ENCODE data around the gene GPR61. TPM values are rescaled to one million over a fixed set of nuclear protein-coding genes. Genes with fewer than 3 reads are reported as not detected.

Gene GPR61
- total RNA-seq, 2 experiments from 2014 or later = 0.45 to 0.52 TPM

DNA sequence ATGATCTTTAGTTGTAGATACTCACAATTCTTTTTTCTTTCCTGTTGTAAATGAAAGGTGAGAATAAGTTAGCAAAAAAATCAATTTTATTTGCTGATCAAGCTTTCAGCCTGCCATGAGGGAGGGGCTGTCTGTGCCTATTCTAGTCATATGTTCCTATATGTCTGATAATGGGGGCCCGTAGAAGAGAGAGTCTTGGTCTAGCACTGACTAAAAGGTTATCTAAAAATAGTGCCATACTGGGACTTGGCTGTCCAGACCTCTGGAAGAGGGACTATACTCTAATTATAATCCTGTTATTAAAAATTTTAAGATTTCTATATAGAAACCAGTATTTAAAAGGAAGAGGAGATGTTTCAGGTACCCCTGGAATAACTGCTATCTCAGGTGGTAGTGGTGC lies 27.3 kb downstream of the GPR61 start:
- no peak overlapping the region for H3K4me3 Mint-ChIP-seq
- DNase-seq = no peak
- CTCF ChIA-PET = interaction anchor here (1.3 to 2.1 kb wide), 2 partner anchors 8 to 34 kb away, joined by 4 to 8 read pairs; no protein-coding TSS in a partner anchor
- H3K36me3 Mint-ChIP-seq (ENCODE audit: low read depth) = peaks cover 5% of the 10 kb centered on the region
- no peaks in the 10 kb centered on the region for H3K9me3 Mint-ChIP-seq
- POLR2A ChIA-PET = no interaction called here
- no peak overlapping the region for H3K27ac Mint-ChIP-seq
- peaks cover 23% of the 10 kb centered on the region for H3K4me1 Mint-ChIP-seq
- no peaks in the 10 kb centered on the region for H3K27me3 Mint-ChIP-seq

DNA sequence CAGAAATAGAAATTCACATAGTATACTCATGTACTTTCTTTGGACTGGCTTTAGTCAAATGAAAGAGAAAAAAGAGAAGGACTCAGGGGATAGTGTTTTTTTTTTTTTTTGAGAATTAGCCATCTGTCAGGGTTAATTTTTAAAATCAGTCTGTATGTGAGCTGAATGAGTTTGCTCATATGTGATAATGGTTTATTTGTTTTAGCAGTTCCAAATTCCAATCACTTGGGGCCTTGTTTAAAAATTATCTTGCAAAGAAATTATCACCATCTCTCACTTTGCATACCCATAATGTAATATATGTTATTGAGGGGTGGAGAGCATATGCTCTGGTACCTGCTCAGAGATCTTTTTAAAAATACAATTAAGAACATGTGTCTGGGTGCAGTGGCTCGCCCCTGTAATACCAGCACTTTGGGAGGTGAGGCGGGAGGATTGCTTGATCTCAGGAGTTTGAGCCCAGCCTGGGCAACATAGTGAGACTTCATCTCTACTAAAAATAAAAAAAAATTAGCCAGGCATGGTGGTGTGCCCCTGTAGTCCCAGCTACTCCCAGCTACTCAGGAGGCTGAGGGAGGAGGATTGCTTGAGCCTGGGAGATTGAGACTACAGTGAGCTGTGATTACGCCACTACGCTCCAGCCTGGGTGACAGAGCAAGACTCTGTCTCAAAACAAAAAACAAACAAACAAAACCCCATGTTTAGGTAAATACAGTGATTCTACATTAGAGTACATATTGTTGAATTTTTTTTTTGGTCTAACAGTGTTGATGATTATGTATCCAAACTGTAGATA lies 28.4 kb downstream of the GPR61 start:
- H3K36me3 Mint-ChIP-seq (ENCODE audit: low read depth) = peaks cover 5% of the 10 kb centered on the region
- H3K27ac Mint-ChIP-seq = no peak overlapping the region
- H3K4me1 Mint-ChIP-seq = peaks cover 23% of the 10 kb centered on the region
- no peaks in the 10 kb centered on the region for H3K9me3 Mint-ChIP-seq
- ChIA-PET CTCF (interaction anchor here (1.3 to 2.1 kb wide), 2 partner anchors 10 to 36 kb away, joined by 4 to 8 read pairs; no protein-coding TSS in a partner anchor), POLR2A (no interaction called here)
- no peak overlapping the region for H3K4me3 Mint-ChIP-seq
- no peak for DNase-seq
- no peaks in the 10 kb centered on the region for H3K27me3 Mint-ChIP-seq

DNA sequence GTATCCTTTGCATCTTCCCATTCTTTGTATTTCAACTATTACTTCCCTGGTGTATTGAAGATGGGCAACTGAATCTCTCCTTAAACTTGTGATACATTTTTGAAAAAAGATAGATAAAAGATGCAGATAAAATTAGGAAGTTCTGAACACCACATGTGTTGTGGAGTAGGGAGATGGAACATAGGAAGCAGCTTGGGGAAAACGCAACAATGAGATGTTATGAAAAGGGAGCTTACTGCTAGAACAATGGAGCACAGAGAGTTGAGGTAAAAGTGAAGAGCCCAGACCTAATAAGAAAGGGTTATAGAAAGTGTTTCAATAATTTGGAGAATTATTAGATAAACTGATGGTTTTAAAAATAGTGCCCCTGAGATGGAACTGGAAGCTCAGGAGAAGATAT lies 29.7 kb downstream of the GPR61 start:
- H3K36me3 Mint-ChIP-seq (ENCODE audit: low read depth) = peaks cover 5% of the 10 kb centered on the region
- no peak for DNase-seq
- POLR2A ChIA-PET = no interaction called here
- CTCF ChIA-PET = interaction anchor here (1.1 to 1.9 kb wide), 2 partner anchors 31 to 102 kb away, joined by 3 to 7 read pairs; no protein-coding TSS in a partner anchor
- peaks cover 16% of the 10 kb centered on the region for H3K4me1 Mint-ChIP-seq
- no peak overlapping the region for H3K27ac Mint-ChIP-seq
- no peaks in the 10 kb centered on the region for H3K27me3 Mint-ChIP-seq
- no peak overlapping the region for H3K4me3 Mint-ChIP-seq
- no peaks in the 10 kb centered on the region for H3K9me3 Mint-ChIP-seq

DNA sequence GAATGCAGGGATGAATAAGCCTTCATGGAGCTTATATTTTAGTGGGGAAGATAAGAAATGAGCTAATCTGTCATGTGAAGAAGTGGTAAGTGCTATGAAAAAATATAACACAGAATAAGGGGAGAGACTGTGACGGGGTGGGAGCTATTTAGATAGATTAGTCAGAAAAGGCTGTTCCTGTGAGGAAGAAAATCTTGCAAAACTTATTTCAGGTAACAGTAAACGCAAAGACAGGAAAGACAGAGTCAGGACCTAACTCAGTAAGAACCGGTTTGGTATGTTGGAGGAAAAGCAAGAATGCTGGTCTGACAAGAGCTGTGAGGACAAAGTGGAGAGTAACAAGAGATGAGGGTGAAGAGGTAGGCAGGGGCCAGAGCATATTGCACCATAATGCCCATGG lies 30.7 kb downstream of the GPR61 start:
- H3K27me3 Mint-ChIP-seq = no peaks in the 10 kb centered on the region
- H3K4me3 Mint-ChIP-seq = no peak overlapping the region
- H3K4me1 Mint-ChIP-seq = peaks cover 14% of the 10 kb centered on the region
- no peaks in the 10 kb centered on the region for H3K9me3 Mint-ChIP-seq
- CTCF ChIA-PET = interaction anchor here (0.5 to 1.9 kb wide), 5 partner anchors 9 to 188 kb away, joined by 3 to 7 read pairs (median 4); no protein-coding TSS in a partner anchor
- no peak overlapping the region for H3K27ac Mint-ChIP-seq
- peaks cover 11% of the 10 kb centered on the region for H3K36me3 Mint-ChIP-seq (ENCODE audit: low read depth)
- no peak for DNase-seq
- POLR2A ChIA-PET = no interaction called here

DNA sequence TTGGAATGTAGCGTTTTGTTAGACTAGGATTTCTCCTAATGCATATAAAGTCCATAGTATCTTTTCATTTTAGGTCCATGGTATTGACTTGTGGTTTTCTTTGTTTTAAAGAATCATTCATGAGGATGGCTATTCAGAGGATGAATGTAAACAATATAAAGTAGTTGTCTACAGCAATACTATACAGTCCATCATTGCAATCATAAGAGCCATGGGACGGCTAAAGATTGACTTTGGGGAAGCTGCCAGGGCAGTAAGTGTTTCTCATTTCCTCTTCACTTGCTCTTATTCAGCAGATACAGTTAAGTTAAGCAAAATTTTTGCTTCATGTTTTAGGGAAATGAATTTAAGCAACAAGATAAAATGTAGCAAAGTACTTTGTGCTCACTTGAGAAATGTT lies 34.1 kb downstream of the GPR61 start:
- ChIA-PET POLR2A (no interaction called here), CTCF (interaction anchor here (0.7 kb wide), 1 partner anchor 27 kb away, joined by 3 read pairs; no protein-coding TSS in a partner anchor)
- H3K27ac Mint-ChIP-seq = no peak overlapping the region
- H3K4me1 Mint-ChIP-seq = peaks cover 2% of the 10 kb centered on the region
- no peak for DNase-seq
- no peaks in the 10 kb centered on the region for H3K27me3 Mint-ChIP-seq
- no peak overlapping the region for H3K4me3 Mint-ChIP-seq
- peaks cover 17% of the 10 kb centered on the region for H3K36me3 Mint-ChIP-seq (ENCODE audit: low read depth)
- no peaks in the 10 kb centered on the region for H3K9me3 Mint-ChIP-seq

DNA sequence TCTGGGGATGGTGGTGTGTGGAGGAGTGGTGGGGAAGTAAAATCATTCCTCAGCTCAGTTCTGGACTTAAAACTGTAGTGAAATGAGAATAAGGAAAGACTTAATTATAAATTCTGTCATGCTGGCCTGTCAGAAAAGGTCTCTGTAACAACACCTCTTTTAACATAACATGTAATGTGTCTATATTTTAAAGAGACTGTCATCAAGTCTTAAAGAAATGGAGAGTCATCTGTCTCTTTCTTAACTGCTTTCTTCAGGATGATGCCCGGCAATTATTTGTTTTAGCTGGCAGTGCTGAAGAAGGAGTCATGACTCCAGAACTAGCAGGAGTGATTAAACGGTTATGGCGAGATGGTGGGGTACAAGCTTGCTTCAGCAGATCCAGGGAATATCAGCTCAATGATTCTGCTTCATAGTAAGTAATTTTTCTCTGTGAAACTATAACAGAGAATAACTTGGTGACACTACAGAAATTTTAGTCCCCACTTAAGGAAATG lies 39.3 kb downstream of the GPR61 start:
- CTCF ChIA-PET = interaction anchor here (0.6 to 2.3 kb wide), 2 partner anchors 12 to 450 kb away, joined by 3 to 12 read pairs; no protein-coding TSS in a partner anchor
- H3K9me3 Mint-ChIP-seq = no peaks in the 10 kb centered on the region
- POLR2A ChIA-PET = no interaction called here
- DNase-seq = no peak
- H3K27me3 Mint-ChIP-seq = no peaks in the 10 kb centered on the region
- H3K4me3 Mint-ChIP-seq = no peak overlapping the region
- H3K4me1 Mint-ChIP-seq = no peaks in the 10 kb centered on the region
- peaks cover 48% of the 10 kb centered on the region for H3K36me3 Mint-ChIP-seq (ENCODE audit: low read depth)
- no peak overlapping the region for H3K27ac Mint-ChIP-seq

DNA sequence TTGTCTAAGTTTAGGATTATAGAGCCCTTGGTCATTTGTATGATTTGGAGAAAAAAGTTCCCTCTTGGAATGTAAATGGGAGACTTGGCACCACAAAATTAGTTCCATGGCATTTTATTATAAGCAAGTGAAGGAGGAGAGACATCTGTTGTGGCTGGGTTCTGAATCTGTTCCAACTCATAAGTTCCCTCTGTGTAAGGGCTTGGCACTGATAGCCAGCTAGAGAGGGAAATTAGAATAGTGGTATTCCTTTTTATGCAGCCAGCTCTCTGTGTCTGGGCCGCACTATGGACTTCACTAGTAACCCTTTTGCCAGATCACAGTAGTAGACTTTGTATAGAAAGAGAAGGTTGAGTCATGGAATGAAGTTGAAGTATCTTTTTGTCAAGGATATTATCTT lies 39.8 kb downstream of the GPR61 start:
- no peaks in the 10 kb centered on the region for H3K4me1 Mint-ChIP-seq
- H3K9me3 Mint-ChIP-seq = no peaks in the 10 kb centered on the region
- ChIA-PET POLR2A (no interaction called here), CTCF (interaction anchor here (0.6 to 2.3 kb wide), 2 partner anchors 11 to 449 kb away, joined by 3 to 12 read pairs; no protein-coding TSS in a partner anchor)
- H3K27me3 Mint-ChIP-seq = no peaks in the 10 kb centered on the region
- H3K36me3 Mint-ChIP-seq (ENCODE audit: low read depth) = peaks cover 49% of the 10 kb centered on the region
- DNase-seq = no peak
- no peak overlapping the region for H3K4me3 Mint-ChIP-seq
- H3K27ac Mint-ChIP-seq = no peak overlapping the region

DNA sequence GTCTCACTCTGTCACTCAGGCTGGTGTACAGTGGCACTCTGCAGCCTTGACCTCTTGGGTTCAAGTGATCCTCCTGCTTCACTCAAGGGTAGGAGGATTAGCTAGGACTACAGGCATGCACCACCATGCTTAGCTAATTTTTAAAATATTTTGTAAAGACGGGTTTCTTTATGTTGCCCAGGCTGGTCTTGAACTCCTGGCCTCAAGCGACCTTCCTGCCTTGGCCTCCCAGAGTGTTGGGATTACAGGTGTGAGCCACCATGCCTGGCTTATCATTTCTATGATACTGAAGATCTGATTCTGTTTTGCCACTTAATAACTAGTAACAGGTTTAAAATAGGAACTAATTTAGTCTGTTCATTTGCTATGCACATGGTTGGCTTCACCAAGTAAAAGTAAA lies 42.3 kb downstream of the GPR61 start:
- CTCF ChIA-PET = no interaction called here
- H3K27ac Mint-ChIP-seq = no peak overlapping the region
- no peak for DNase-seq
- no peaks in the 10 kb centered on the region for H3K4me1 Mint-ChIP-seq
- POLR2A ChIA-PET = no interaction called here
- no peaks in the 10 kb centered on the region for H3K27me3 Mint-ChIP-seq
- no peak overlapping the region for H3K4me3 Mint-ChIP-seq
- no peaks in the 10 kb centered on the region for H3K9me3 Mint-ChIP-seq
- H3K36me3 Mint-ChIP-seq (ENCODE audit: low read depth) = peaks cover 56% of the 10 kb centered on the region

DNA sequence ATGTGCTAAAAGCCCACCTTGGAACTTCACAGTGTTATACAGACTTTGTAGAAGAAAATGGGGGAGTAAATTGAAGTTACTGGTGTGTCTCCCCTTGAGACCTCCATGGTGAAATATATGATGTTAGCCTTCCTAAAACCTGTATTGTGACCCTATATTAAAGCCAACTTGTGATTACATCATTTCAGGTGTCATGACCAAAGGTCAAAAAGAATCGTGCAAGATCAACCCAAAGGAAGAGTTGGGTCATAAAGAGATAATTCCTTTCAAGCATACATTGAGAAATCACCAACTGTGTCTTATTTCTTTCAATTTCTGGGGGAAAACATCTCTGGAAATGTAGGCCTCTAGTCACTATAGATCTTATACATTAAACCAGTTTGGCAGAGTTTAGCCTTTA lies 45.1 kb downstream of the GPR61 start:
- Mint-ChIP-seq H3K4me3 (no peak overlapping the region), H3K27ac (no peak overlapping the region), H3K27me3 (no peaks in the 10 kb centered on the region), H3K9me3 (no peaks in the 10 kb centered on the region), H3K36me3 (ENCODE audit: low read depth) (peaks cover 65% of the 10 kb centered on the region), H3K4me1 (no peaks in the 10 kb centered on the region)
- DNase-seq = no peak
- POLR2A ChIA-PET = no interaction called here
- CTCF ChIA-PET = no interaction called here

DNA sequence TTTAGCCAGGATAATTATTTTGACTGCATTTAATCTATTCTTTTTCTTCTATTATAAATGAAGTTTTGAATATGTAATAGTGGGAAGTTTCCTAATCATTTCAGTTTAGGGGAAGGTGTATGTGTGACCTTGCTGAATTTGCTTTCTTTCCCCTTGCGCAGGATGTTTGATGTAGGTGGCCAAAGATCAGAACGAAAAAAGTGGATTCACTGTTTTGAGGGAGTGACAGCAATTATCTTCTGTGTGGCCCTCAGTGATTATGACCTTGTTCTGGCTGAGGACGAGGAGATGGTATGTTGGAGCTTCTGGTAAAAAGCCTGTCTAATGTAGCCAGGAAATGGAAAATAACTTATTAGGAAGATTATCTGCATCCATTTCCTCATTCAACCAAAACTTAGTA lies 46.4 kb downstream of the GPR61 start:
- Mint-ChIP-seq H3K9me3 (no peaks in the 10 kb centered on the region), H3K36me3 (ENCODE audit: low read depth) (peaks cover 60% of the 10 kb centered on the region), H3K4me3 (no peak overlapping the region), H3K4me1 (no peaks in the 10 kb centered on the region), H3K27ac (no peak overlapping the region), H3K27me3 (no peaks in the 10 kb centered on the region)
- ChIA-PET CTCF (no interaction called here), POLR2A (no interaction called here)
- DNase-seq = no peak

DNA sequence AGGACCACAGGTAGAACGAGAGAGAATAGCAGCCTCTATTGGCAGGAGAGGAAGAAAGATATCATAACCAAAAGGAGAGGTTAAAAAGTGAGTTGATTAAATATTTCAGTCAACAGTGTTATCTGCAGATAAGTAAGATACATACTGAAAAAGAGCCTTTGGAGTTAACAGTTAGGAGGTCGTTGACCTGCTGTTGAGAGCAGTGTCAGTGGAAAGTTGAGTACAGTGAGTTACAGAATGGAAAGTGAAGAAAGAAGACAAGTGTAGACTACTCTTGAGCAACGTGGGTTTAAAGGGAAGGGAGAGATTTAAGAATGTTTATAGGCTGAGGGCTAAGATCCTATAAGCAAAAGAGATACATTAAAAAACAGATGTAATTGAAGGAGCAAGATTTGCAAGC lies 49.5 kb downstream of the GPR61 start:
- ChIA-PET CTCF (no interaction called here), POLR2A (no interaction called here)
- Mint-ChIP-seq H3K27me3 (no peaks in the 10 kb centered on the region), H3K4me1 (no peaks in the 10 kb centered on the region), H3K4me3 (no peak overlapping the region), H3K27ac (no peak overlapping the region), H3K36me3 (ENCODE audit: low read depth) (peaks cover 66% of the 10 kb centered on the region), H3K9me3 (no peaks in the 10 kb centered on the region)
- no peak for DNase-seq

DNA sequence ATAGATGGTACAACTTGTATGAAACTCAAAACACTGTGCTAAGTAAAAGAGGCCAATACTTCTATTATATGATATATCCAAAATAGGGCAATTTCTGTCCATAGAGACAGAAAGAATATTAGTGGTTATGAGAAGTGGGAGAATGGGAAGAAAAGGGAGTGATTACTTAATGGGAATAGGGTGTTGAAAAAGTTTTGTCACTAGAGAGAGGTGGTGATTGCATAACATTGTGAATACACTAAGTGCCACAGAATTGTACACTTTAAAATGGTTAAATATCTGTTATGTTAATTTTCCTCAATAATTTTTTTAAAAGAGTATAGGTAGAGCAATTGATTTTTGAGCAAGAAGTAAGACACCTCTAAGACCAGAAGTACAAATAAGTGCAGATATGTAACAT lies 50.0 kb downstream of the GPR61 start:
- no peak for DNase-seq
- CTCF ChIA-PET = interaction anchor here (1.2 to 1.6 kb wide), 3 partner anchors 10 to 57 kb away, joined by 4 to 12 read pairs (median 5); no protein-coding TSS in a partner anchor
- Mint-ChIP-seq H3K9me3 (no peaks in the 10 kb centered on the region), H3K36me3 (ENCODE audit: low read depth) (peaks cover 65% of the 10 kb centered on the region), H3K4me1 (no peaks in the 10 kb centered on the region), H3K27ac (no peak overlapping the region), H3K4me3 (no peak overlapping the region), H3K27me3 (no peaks in the 10 kb centered on the region)
- POLR2A ChIA-PET = no interaction called here

DNA sequence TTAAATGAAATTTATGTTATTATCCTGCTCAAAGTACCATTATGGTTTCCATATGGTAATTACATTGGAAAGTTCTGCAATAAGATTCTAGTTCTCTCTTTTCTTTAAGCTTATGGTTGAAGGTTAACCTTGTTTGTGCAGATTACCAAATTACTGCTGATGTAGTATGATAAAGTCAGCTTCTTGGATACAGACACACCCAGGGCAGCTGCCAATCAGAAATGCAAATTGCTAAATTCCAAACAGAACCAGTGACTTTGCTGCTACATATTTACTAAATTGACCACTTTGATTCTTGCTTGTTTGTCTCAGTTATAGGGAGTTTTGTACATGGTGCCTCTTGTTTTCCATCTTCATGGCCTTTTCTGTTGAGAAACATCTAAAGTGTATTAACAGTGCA lies 53.2 kb downstream of the GPR61 start:
- POLR2A ChIA-PET = no interaction called here
- no peak for DNase-seq
- H3K27ac Mint-ChIP-seq = no peak overlapping the region
- no peaks in the 10 kb centered on the region for H3K27me3 Mint-ChIP-seq
- CTCF ChIA-PET = no interaction called here
- H3K9me3 Mint-ChIP-seq = no peaks in the 10 kb centered on the region
- no peaks in the 10 kb centered on the region for H3K4me1 Mint-ChIP-seq
- H3K36me3 Mint-ChIP-seq (ENCODE audit: low read depth) = peaks cover 60% of the 10 kb centered on the region
- no peak overlapping the region for H3K4me3 Mint-ChIP-seq

Data from activated CD4-positive, alpha-beta T cell treated with anti-CD3 and anti-CD28 coated beads, Interleukin-2, amount 10 ng/mL, durations not matched to agents 7 days and 5 days (primary cell).